Nephron progenitor cell (in vitro differentiated cells): ENCODE measurements around the gene SUSD2.
A peak's percentile ranks its signal among the peaks of the same experiment; 100 is the strongest.
"Not testable (repeated sequence)": the region's sequence is repeated elsewhere in the genome, so short reads cannot be mapped to it uniquely, and the experiment has no call there.

ENCODE experiments used
- DNase-seq: peaks from one replicate; pipeline ENCODE4 v3.0.0; 2021
- H3K27ac Mint-ChIP-seq: 2 replicates; pipeline ENCODE4 v1.8.0; 2021; ENCODE audit warnings: mild to moderate bottlenecking, moderate library complexity, mixed read lengths
- H3K27me3 Mint-ChIP-seq: 2 replicates; pipeline ENCODE4 v1.8.0; 2021; ENCODE audit warnings: mild to moderate bottlenecking, low read depth, mixed read lengths; ENCODE audit not compliant: poor library complexity
- H3K36me3 Mint-ChIP-seq: 2 replicates; pipeline ENCODE4 v1.8.0; 2021; ENCODE audit warnings: low read depth, mixed read lengths
- H3K4me1 Mint-ChIP-seq: 2 replicates; pipeline ENCODE4 v1.8.0; 2021; ENCODE audit warnings: mixed read lengths
- H3K4me3 Mint-ChIP-seq: 2 replicates; pipeline ENCODE4 v1.8.0; 2021; ENCODE audit warnings: mild to moderate bottlenecking, moderate library complexity, mixed read lengths
- H3K9me3 Mint-ChIP-seq: 2 replicates; pipeline ENCODE4 v1.8.0; 2021; ENCODE audit warnings: mild to moderate bottlenecking, moderate library complexity, mixed read lengths
- CTCF ChIP-seq: fragments of 200-600 bp; sonication (generic); IDR thresholded peaks from 2 replicates; pipeline ENCODE4 v1.5.0; 2021; ENCODE audit warnings: antibody characterized with exemption

Gene SUSD2

GRCh38 chr22:24178502-24179440, 2.5 kb upstream of the SUSD2 start:
- no peak overlapping the region for H3K4me3 Mint-ChIP-seq
- H3K36me3 Mint-ChIP-seq, result no peaks in the 10 kb centered on the region
- H3K27ac Mint-ChIP-seq, result peak overlapping the region; percentile 78
- peak; percentile 36 for TF ChIP-seq CTCF
- peaks cover 3% of the 10 kb centered on the region for H3K27me3 Mint-ChIP-seq
- peak; percentile 43 for DNase-seq
- no peaks in the 10 kb centered on the region for H3K9me3 Mint-ChIP-seq
- H3K4me1 Mint-ChIP-seq, result no peaks in the 10 kb centered on the region

- TF ChIP-seq CTCF, result no peak
- Mint-ChIP-seq H3K27ac (peak overlapping the region; percentile 78), H3K9me3 (no peaks in the 10 kb centered on the region), H3K4me1 (no peaks in the 10 kb centered on the region), H3K27me3 (peaks cover 3% of the 10 kb centered on the region), H3K36me3 (no peaks in the 10 kb centered on the region), H3K4me3 (no peak overlapping the region)
- no peak for DNase-seq
Measured at GRCh38 chr22:24179478-24180210, 1.6 kb upstream of the SUSD2 start.

- no peaks in the 10 kb centered on the region for H3K4me1 Mint-ChIP-seq
- no peaks in the 10 kb centered on the region for H3K36me3 Mint-ChIP-seq
- no peaks in the 10 kb centered on the region for H3K9me3 Mint-ChIP-seq
- TF ChIP-seq CTCF, result no peak
- DNase-seq, result no peak
- no peak overlapping the region for H3K27ac Mint-ChIP-seq
- peaks cover 3% of the 10 kb centered on the region for H3K27me3 Mint-ChIP-seq
- no peak overlapping the region for H3K4me3 Mint-ChIP-seq
Measured at GRCh38 chr22:24180316-24181087, 785 bp upstream of the SUSD2 start.

- no peaks in the 10 kb centered on the region for H3K27me3 Mint-ChIP-seq
- H3K36me3 Mint-ChIP-seq, result no peaks in the 10 kb centered on the region
Measured at GRCh38 chr22:24181996-24182899, 961 bp downstream of the SUSD2 start.

GRCh38 chr22:24182900-24183246, 1.6 kb downstream of the SUSD2 start:
- H3K27me3 Mint-ChIP-seq, H3K9me3 Mint-ChIP-seq, H3K36me3 Mint-ChIP-seq, H3K4me3 Mint-ChIP-seq, H3K27ac Mint-ChIP-seq, DNase-seq, H3K4me1 Mint-ChIP-seq: not testable (repeated sequence)

More at GRCh38 chr22:24181996-24182899, 961 bp downstream of the SUSD2 start:
- Mint-ChIP-seq H3K9me3 (no peaks in the 10 kb centered on the region), H3K4me3 (no peak overlapping the region), H3K4me1 (no peaks in the 10 kb centered on the region), H3K27ac (no peak overlapping the region)
- no peak for DNase-seq
- TF ChIP-seq CTCF, result peak; percentile 15
